DND-41 (cell line): ENCODE data around the gene PRKCB.

Source experiments
- EZH2 ChIP-seq: IDR thresholded peaks from 3 replicates; pipeline ENCODE4 v1.6.1; 2012; ENCODE audit warnings: borderline replicate concordance, low read depth, mild to moderate bottlenecking, moderate library complexity, low read length, inconsistent platforms; ENCODE audit not compliant: severe bottlenecking
- TF ChIP-seq, protein P1 (sequence below): IDR thresholded peaks from 2 replicates; pipeline ENCODE4 v1.5.1; 2012; ENCODE audit warnings: borderline replicate concordance, low read length, moderate library complexity, mild to moderate bottlenecking; ENCODE audit not compliant: poor library complexity, severe bottlenecking; ENCODE audit errors: extremely low read depth

DNA sequence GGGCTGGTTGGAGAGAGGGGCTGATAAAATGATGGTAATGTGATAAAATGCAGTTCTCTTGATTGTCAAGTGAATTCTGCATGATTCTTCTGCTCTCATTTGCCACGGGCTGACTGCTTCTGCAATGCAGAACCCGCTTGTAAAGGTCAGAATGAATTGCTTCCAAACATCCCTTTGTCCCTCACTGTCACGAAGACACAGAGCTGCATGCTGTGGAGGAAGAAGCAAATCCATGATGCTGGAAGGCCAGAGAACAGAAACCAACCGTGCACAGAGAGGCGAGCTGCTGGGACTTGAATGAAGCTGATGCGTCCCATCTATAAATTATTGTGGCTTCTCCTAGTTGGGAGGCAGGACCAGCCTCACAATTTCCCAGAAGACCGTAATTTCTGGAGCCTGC, 171.6 kb downstream of the PRKCB start:
- TF ChIP-seq, protein P1, sequence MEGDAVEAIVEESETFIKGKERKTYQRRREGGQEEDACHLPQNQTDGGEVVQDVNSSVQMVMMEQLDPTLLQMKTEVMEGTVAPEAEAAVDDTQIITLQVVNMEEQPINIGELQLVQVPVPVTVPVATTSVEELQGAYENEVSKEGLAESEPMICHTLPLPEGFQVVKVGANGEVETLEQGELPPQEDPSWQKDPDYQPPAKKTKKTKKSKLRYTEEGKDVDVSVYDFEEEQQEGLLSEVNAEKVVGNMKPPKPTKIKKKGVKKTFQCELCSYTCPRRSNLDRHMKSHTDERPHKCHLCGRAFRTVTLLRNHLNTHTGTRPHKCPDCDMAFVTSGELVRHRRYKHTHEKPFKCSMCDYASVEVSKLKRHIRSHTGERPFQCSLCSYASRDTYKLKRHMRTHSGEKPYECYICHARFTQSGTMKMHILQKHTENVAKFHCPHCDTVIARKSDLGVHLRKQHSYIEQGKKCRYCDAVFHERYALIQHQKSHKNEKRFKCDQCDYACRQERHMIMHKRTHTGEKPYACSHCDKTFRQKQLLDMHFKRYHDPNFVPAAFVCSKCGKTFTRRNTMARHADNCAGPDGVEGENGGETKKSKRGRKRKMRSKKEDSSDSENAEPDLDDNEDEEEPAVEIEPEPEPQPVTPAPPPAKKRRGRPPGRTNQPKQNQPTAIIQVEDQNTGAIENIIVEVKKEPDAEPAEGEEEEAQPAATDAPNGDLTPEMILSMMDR = no peak
- TF ChIP-seq EZH2 = no peak
